WERI-Rb-1 (cell line): Measurements from ENCODE around the gene SEC22B.
"Not testable (repeated sequence)": the region's sequence is repeated elsewhere in the genome, so short reads cannot be mapped to it uniquely, and the experiment has no call there.

Experiments used
- DNase-seq: peaks from one replicate; pipeline ENCODE4 v3.0.0-alpha.2; 2020
- H3K27ac ChIP-seq: fragments of 250-450 bp; sonication (Bioruptor Pico); 2 replicates; pipeline ENCODE4 v1.5.1; 2020; ENCODE audit warnings: mild to moderate bottlenecking, moderate library complexity
- H3K27me3 ChIP-seq: fragments of 250-450 bp; sonication (Bioruptor Pico); 2 replicates; pipeline ENCODE4 v1.5.1; 2021; ENCODE audit warnings: mild to moderate bottlenecking, low read depth, moderate library complexity; ENCODE audit not compliant: insufficient read depth, severe bottlenecking
- H3K36me3 ChIP-seq: fragments of 250-450 bp; sonication (Bioruptor Pico); 2 replicates; pipeline ENCODE4 v1.5.1; 2020; ENCODE audit warnings: mild to moderate bottlenecking, moderate library complexity
- H3K4me3 ChIP-seq: 2 replicates; pipeline ENCODE4 v1.5.1; 2011; ENCODE audit warnings: low read depth, mild to moderate bottlenecking, control low read depth, low read length
- H3K9me3 ChIP-seq: fragments of 250-450 bp; sonication (Bioruptor Pico); 2 replicates; pipeline ENCODE4 v1.5.1; 2021; ENCODE audit warnings: mild to moderate bottlenecking, moderate library complexity; ENCODE audit not compliant: severe bottlenecking
- TF ChIP-seq, protein P1 (sequence below): IDR thresholded peaks from 2 replicates; pipeline ENCODE4 v1.5.1; 2011; ENCODE audit warnings: low read depth, mild to moderate bottlenecking, control low read depth, inconsistent platforms, low read length

The SEC22B gene

DNA sequence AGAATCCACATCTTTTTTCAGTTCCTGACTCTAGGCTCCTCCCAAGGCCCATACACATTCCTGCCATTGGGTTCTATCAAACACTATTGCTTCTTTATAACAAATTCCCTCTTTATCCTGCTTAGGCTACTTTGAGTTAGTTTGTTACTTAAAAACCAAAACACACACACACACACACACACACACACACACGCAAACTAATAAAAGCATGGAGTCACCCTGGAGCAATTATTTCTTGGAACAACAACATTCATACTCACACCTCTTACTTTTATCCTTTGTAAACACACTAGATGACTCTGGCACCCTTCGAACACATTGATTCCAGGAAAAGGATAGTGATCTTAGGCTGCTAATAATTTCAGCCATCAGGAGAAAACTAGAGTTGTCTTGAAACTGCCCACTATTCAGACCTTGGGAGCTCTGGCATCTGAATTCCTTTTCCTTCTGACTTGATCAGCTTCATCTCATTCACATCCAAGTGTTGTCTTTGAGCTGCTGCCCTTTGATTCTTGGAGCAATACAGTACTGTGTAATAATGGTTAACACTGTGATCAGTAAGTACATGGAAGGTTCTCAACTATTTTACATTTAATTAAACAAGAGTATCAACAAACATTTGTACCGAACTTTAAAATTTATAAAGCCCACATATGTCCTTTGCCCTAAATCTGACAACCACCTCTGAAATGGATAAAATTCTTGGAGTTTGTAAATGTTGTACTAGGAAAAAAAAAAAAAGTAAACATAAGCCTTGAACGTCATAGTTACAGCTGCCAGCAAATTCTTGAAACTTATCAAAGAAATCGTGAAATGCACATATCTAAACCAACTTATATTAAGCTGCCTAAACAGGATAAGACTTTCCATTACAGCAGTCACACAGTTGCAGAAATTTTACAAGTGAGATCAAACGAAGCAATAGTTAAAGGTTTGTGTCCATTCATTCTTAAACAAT is 2.8 kb upstream of the SEC22B start:
- Histone ChIP-seq H3K9me3 (no peaks in the 10 kb centered on the region), H3K4me3 (no peak overlapping the region), H3K36me3 (no peaks in the 10 kb centered on the region), H3K27ac (no peak overlapping the region), H3K27me3 (no peaks in the 10 kb centered on the region)
- TF ChIP-seq, protein P1, sequence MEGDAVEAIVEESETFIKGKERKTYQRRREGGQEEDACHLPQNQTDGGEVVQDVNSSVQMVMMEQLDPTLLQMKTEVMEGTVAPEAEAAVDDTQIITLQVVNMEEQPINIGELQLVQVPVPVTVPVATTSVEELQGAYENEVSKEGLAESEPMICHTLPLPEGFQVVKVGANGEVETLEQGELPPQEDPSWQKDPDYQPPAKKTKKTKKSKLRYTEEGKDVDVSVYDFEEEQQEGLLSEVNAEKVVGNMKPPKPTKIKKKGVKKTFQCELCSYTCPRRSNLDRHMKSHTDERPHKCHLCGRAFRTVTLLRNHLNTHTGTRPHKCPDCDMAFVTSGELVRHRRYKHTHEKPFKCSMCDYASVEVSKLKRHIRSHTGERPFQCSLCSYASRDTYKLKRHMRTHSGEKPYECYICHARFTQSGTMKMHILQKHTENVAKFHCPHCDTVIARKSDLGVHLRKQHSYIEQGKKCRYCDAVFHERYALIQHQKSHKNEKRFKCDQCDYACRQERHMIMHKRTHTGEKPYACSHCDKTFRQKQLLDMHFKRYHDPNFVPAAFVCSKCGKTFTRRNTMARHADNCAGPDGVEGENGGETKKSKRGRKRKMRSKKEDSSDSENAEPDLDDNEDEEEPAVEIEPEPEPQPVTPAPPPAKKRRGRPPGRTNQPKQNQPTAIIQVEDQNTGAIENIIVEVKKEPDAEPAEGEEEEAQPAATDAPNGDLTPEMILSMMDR: no peak
- no peak for DNase-seq

DNA sequence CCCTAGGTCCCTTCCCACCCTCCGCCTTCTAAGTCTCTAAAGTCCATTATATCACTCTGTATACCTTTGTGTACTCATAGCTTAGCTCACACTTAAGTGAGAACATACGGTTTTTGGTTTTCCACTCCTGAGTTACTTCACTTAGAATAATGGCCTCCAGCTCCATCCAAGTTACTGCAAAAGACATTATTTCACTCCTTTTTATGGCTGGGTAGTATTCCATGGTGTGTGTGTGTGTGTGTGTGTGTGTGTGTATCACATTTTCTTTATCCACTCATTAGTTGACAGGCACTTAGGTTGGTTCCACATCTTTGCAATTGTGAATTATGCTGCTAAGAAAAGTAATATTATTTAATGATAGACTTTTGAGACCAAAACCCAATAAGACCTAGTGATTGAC is 1.7 kb upstream of the SEC22B start:
- not testable (repeated sequence) for H3K36me3 ChIP-seq, H3K4me3 ChIP-seq, DNase-seq, H3K27me3 ChIP-seq, H3K27ac ChIP-seq, H3K9me3 ChIP-seq

- not testable (repeated sequence) for DNase-seq, H3K9me3 ChIP-seq, H3K27me3 ChIP-seq, H3K36me3 ChIP-seq
- peak overlapping the region; percentile 77 for H3K27ac ChIP-seq
- peak overlapping the region; percentile 89 for H3K4me3 ChIP-seq
Measured at GRCh38 chr1:120175688-120176087, 632 bp downstream of the SEC22B start.

GRCh38 chr1:120164761-120165160 is 11.6 kb downstream of the SEC22B start:
- DNase-seq, H3K36me3 ChIP-seq: not testable (repeated sequence)

GRCh38 chr1:120162015-120162414 is 14.3 kb downstream of the SEC22B start:
- not testable (repeated sequence) for DNase-seq, H3K27me3 ChIP-seq, H3K9me3 ChIP-seq, H3K27ac ChIP-seq, H3K36me3 ChIP-seq, H3K4me3 ChIP-seq

More at GRCh38 chr1:120164761-120165160, 11.6 kb downstream of the SEC22B start:
- not testable (repeated sequence) for H3K27me3 ChIP-seq, H3K9me3 ChIP-seq, H3K4me3 ChIP-seq, H3K27ac ChIP-seq

GRCh38 chr1:120158495-120158894 is 17.8 kb downstream of the SEC22B start:
- not testable (repeated sequence) for DNase-seq, H3K36me3 ChIP-seq, H3K27me3 ChIP-seq, H3K9me3 ChIP-seq, H3K27ac ChIP-seq, H3K4me3 ChIP-seq

DNA sequence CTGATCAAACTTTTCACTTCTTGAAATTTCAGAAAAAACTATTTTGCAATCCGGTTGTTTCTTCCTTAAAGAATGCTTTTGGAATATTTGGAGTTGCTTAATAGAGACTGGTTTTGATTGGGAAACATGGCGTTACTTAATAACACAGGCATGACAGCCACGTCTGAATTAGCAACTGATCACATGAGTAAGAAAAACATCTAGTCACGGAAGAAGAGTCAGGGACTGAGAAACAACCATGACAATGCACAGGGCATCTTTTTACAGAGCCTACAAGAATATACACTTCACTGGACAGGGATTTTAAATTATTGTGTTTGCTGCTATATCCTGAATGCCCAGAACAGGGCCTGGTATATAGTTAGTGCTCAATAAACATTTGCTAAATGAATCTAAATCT is 18.2 kb downstream of the SEC22B start:
- DNase-seq, H3K27me3 ChIP-seq, H3K4me3 ChIP-seq, H3K36me3 ChIP-seq, H3K27ac ChIP-seq, H3K9me3 ChIP-seq: not testable (repeated sequence)

DNA sequence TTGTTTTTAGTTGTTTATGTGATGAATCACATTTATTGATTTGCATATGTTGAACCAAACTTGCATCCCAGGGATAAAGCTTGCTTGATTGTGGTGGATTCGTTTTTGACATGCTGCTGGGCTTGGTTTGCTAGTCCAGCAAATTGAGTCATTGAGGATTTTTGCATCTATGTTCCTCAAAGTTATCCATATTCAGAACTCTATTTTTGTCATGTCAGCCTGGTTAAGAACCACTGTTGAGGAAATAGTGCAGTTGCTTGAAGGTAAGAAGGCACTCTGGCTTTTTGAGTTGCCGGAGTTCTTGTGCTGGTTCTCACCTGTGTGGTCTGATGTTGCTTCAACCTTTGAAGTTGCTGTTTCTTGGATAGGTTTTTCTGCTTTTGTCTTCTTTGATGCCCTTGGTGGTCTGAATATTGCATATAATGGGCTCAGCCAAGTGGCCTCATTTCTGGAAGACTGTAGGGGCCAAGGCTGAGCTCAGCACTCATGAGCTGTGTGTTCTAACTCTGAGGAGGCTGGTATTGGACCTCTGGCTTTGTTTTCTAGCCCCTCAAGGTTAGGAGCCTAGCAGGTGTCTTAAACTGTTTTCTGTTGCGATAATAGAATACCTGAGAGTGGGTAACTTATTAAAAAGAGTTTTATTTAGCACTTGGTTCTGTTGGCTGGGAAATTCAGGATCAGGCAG is 26.0 kb downstream of the SEC22B start:
- not testable (repeated sequence) for H3K27me3 ChIP-seq, DNase-seq, H3K36me3 ChIP-seq, H3K27ac ChIP-seq, H3K9me3 ChIP-seq, H3K4me3 ChIP-seq

DNA sequence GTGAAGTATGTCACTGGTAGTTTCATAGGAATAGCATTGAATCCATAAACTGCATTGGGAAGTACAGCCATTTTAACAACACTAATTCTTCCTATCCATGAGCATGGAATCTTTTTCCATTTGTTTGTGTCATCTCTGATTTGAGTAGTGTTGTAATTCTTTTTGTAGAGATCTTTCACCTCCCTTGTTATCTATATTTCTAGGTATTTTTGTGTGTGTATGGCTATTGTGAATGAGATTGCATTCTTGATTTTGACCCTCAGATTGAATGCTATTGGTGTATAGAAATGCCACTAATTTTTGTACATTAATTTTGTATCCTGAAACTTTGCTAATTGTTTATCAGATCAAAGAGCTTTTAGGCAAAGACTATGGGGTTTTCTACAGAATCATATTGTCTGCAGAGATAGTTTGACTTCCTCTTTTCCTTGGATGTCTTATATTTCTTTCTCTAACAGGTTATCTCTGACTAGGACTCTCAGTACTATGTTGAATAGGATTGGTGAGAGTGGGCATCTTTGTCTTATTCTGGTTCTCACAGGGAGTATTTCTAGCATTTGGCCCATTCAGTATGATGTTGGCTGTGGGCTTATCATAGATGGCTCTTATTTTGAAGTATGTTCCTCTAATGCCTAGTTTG is 26.8 kb downstream of the SEC22B start:
- DNase-seq, H3K27me3 ChIP-seq, H3K4me3 ChIP-seq, H3K27ac ChIP-seq, H3K9me3 ChIP-seq, H3K36me3 ChIP-seq: not testable (repeated sequence)

DNA sequence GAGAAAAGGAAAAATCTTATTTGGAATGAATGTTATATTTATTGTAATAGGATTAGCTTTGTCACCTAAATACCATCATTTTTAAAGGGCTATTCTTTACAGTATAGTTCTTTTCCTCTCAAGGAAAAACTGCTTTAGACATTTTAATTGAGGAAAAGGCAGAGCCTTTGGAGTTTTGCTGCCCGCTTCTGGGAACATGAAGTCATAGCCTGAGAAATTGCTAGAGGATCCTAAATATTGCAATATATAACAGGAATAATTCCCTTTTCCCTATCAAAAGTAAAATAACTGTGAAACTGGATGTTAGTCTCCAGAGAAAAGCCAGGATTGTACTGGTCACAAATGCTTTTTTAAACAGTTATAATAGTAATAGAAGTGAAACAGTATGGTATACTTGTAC is 30.5 kb downstream of the SEC22B start:
- H3K9me3 ChIP-seq, H3K36me3 ChIP-seq, H3K4me3 ChIP-seq, H3K27ac ChIP-seq, DNase-seq, H3K27me3 ChIP-seq: not testable (repeated sequence)

DNA sequence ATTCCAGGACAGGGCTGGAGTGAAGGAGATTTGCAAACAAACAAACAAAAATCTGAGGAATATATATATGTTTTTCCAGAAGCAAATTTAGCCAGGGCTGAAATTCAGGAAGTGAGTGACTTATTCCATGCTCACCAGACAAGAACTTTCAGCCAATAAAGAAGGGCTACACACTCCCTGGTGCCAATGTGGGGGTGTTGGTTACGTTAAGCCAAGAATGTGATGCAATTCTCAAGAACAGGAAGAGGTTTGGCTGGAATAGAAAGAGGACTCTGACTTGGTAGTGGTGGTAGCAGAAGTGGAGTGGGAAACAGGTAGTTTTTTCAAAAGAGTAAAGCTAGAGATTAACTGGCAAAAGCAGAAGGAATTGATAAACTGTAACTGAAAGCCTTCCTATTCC is 31.7 kb downstream of the SEC22B start:
- not testable (repeated sequence) for H3K36me3 ChIP-seq, H3K4me3 ChIP-seq, H3K27me3 ChIP-seq, H3K27ac ChIP-seq, DNase-seq, H3K9me3 ChIP-seq

- not testable (repeated sequence) for H3K27ac ChIP-seq
Measured at GRCh38 chr1:120144169-120144568, 32.2 kb downstream of the SEC22B start.

GRCh38 chr1:120143334-120143733 is 33.0 kb downstream of the SEC22B start:
- not testable (repeated sequence) for H3K27ac ChIP-seq, H3K27me3 ChIP-seq, DNase-seq, H3K4me3 ChIP-seq, H3K9me3 ChIP-seq, H3K36me3 ChIP-seq

More at GRCh38 chr1:120144169-120144568, 32.2 kb downstream of the SEC22B start:
- not testable (repeated sequence) for H3K36me3 ChIP-seq, H3K27me3 ChIP-seq, H3K9me3 ChIP-seq, H3K4me3 ChIP-seq, DNase-seq
